Measurements from ENCODE around the gene ZNF485. TPM values are rescaled to one million over a fixed set of nuclear protein-coding genes. Genes with fewer than 3 reads are reported as not detected.

Gene ZNF485
- 1 to 10 TPM; 1.1 to 5.3 (median 3.2) TPM for total RNA-seq
- polyA plus RNA-seq = 1 to 10 TPM; 2.2 to 3.8 (median 2.6) TPM
- long read RNA-seq, donor 1 = 0 reads
- long read RNA-seq, donor 2, partial matches to known transcripts = 0 of 3 reads
- long read RNA-seq, donor 2, other reads (novel, unspliced or antisense) = 0 of 3 reads
- long read RNA-seq, donor 3, partial matches to known transcripts = 0 of 1 reads
- long read RNA-seq, donor 3, other reads (novel, unspliced or antisense) = 0 of 1 reads
- long read RNA-seq, donor 4, partial matches to known transcripts = 0 of 2 reads
- long read RNA-seq, donor 4, other reads (novel, unspliced or antisense) = 0 of 2 reads
- long read RNA-seq, donor 5, transcript ZNF485-201 (5 exons, 2,054 nt) = major isoform, 5 of 6 reads
- long read RNA-seq, donor 5, partial matches to known transcripts = 0 of 6 reads
- long read RNA-seq, donor 5, other reads (novel, unspliced or antisense) = 1 of 6 reads
- long read RNA-seq, donor 6, partial matches to known transcripts = 0 of 2 reads
- long read RNA-seq, donor 6, other reads (novel, unspliced or antisense) = 0 of 2 reads
- long read RNA-seq, donor 7 = 0 reads
- long read RNA-seq, donor 8 = 0 reads
- long read RNA-seq, donor 9 = 0 reads
- long read RNA-seq, donor 10 = 0 reads

DNA sequence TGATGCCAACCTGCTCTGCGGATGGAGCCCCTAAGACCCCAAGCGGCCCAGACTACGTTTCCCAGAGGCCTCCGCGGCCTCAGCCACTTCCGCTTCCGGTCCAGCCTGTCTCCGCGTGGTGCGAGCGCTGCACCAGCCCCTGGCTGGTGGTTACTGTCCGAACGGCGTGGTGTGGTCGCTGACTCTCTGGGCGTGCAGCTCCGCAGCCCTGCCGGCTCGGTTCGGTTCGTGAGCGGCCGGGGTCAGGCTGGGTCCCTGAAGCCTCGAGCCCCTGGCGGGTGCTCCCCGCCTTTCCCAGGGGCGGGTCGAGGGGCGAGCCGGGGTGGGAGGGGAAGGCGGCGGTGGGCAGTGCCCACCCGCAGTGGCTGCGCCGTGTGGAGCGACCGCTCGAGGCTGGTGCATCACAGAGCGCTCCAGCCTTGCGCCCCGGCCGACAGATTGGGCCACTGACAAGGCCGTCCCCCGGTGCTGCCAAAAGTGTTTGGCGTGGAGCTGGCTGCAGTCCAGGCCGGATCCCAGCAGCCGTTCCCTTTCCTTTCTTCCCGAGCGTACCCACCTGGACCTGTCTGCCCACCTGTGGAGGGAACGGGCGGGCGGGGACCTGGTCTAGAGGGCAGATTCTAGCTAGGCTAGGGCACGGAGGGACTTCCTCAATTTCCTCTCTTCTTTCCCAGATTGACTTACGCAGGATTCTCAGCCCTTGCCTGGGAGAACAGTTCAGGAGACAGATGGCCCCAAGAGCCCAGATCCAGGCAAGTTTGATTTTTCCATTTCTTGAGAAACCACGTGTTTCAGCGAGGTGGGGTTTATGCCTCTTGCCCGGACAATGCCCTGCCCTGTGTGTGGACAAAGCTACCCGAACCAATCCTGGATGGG lies at the start of gene ZNF485:
ZNF485 (plus strand) TSS at position 116 of the 876 bp plus-strand sequence; CDS start at position 729, 613 bp downstream.
- H3K9me3 ChIP-seq (replicated peaks in 1 of 3) = no peaks in the 10 kb centered on the region
- no peaks in the 10 kb centered on the region for H3K36me3 ChIP-seq (replicated peaks in 1 of 2)
- H3K4me3 ChIP-seq = peak within 1 kb of the TSS; percentile 13 to 96 (median 70)
- DNase-seq = peak; percentile 59 to 76 (median 67)
- intact Hi-C loops (cut with DNase I) = no loop called here
- TF ChIP-seq, protein P1, sequence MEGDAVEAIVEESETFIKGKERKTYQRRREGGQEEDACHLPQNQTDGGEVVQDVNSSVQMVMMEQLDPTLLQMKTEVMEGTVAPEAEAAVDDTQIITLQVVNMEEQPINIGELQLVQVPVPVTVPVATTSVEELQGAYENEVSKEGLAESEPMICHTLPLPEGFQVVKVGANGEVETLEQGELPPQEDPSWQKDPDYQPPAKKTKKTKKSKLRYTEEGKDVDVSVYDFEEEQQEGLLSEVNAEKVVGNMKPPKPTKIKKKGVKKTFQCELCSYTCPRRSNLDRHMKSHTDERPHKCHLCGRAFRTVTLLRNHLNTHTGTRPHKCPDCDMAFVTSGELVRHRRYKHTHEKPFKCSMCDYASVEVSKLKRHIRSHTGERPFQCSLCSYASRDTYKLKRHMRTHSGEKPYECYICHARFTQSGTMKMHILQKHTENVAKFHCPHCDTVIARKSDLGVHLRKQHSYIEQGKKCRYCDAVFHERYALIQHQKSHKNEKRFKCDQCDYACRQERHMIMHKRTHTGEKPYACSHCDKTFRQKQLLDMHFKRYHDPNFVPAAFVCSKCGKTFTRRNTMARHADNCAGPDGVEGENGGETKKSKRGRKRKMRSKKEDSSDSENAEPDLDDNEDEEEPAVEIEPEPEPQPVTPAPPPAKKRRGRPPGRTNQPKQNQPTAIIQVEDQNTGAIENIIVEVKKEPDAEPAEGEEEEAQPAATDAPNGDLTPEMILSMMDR (IDR thresholded peaks at IDR 0.05) = no peak
- peak in 1 of 2 donors; percentile 48 for TF ChIP-seq POLR2A (IDR thresholded peaks at IDR 0.05)
- 2 to 7% (median 3%) methylated on average over 25 to 58 of the region's 58 CpGs for WGBS, 4 donors
- no peaks in the 10 kb centered on the region for H3K27me3 ChIP-seq
- H3K27ac ChIP-seq = peak within 1 kb of the TSS in 3 of 5 donors; percentile 0 to 74 (median 71)
- peaks cover 0 to 7% of the 10 kb centered on the region in 2 donors for H3K4me1 ChIP-seq (replicated peaks in 1 of 2)

DNA sequence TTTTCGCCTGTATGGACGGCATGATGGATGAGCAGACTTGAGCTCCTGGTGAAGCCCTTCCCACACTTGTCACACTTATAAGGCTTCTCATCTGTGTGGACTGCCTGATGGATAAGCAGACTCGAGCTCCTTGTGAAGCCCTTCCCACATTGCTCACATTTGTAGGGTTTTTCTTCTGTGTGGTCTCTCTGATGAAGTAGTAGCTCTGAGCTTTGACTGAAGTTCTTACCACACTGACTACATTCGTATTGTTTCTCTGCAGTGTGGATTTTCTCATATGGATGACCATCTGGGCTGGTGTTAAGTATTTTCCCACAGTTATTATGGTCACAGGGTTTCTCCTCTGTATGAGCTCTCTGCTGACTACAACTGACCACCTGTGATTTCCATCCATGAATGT lies 49.0 kb upstream of the ZNF485 start:
- no peak overlapping the region for H3K27ac ChIP-seq
- no peaks in the 10 kb centered on the region for H3K4me1 ChIP-seq (replicated peaks in 1 of 2)
- H3K9me3 ChIP-seq (replicated peaks in 1 of 3) = no peaks in the 10 kb centered on the region
- H3K36me3 ChIP-seq (replicated peaks in 1 of 2) = no peaks in the 10 kb centered on the region
- DNase-seq = no peak
- H3K4me3 ChIP-seq = no peak overlapping the region
- no peaks in the 10 kb centered on the region for H3K27me3 ChIP-seq
- intact Hi-C loops (cut with DNase I) = no loop called here
- TF ChIP-seq POLR2A (IDR thresholded peaks at IDR 0.05) = no peak
- TF ChIP-seq, protein P1 (IDR thresholded peaks at IDR 0.05) = no peak
- 91 to 95% (median 94%) methylated on average over 4 of the region's 4 CpGs for WGBS, 4 donors

DNA sequence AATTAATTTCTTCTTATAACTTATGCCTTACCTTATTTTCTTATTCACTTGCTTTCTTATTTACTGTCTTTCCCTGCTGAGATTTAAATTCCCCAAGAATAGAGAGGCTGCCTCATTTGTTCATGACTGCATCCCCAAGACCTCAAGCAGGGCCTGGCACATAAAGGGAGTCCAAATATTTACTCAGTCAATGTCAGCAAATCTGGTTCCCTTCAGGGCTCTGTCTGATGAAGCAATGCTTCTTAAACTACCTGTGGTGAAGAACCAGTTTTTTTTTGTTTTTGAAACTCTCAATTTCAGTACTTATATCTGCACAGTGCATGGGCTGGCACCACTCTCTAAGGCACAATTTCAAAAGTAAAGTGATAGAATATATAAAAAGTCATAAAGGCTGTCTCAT lies 36.6 kb upstream of the ZNF485 start:
- H3K4me1 ChIP-seq (replicated peaks in 1 of 2) = peaks cover 0 to 2% of the 10 kb centered on the region in 2 donors
- no peaks in the 10 kb centered on the region for H3K9me3 ChIP-seq (replicated peaks in 1 of 3)
- H3K36me3 ChIP-seq (replicated peaks in 1 of 2) = no peaks in the 10 kb centered on the region
- no peak overlapping the region for H3K4me3 ChIP-seq
- H3K27me3 ChIP-seq = no peaks in the 10 kb centered on the region
- no peak overlapping the region for H3K27ac ChIP-seq
- TF ChIP-seq, protein P1 (IDR thresholded peaks at IDR 0.05) = no peak
- TF ChIP-seq POLR2A (IDR thresholded peaks at IDR 0.05) = no peak
- intact Hi-C loops (cut with DNase I) = no loop called here
- no peak for DNase-seq

DNA sequence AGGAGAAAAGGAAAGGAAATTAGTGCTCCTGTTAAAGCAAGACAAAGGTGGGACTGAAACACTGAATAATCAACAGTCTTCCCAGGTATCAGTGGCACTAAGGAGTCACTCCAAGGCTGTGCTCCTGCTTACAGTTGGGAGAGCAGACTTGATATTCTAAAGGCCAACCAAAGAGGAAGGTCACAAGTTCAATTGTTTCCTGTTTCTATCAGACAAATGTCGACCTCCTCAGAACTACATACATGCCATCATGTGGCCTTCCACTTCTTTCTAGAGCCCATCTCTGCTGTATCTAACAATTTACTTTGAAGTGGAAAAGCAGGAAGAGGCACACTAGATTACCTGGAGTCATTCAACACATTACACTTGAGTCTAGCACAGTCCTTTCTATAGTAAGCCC lies 35.3 kb upstream of the ZNF485 start:
- Histone ChIP-seq H3K36me3 (replicated peaks in 1 of 2) (no peaks in the 10 kb centered on the region), H3K27ac (no peak overlapping the region), H3K27me3 (no peaks in the 10 kb centered on the region), H3K4me3 (no peak overlapping the region), H3K9me3 (replicated peaks in 1 of 3) (no peaks in the 10 kb centered on the region), H3K4me1 (replicated peaks in 1 of 2) (peaks cover 0 to 6% of the 10 kb centered on the region in 2 donors)
- intact Hi-C loops (cut with DNase I) = no loop called here
- no peak for TF ChIP-seq POLR2A (IDR thresholded peaks at IDR 0.05)
- TF ChIP-seq, protein P1 (IDR thresholded peaks at IDR 0.05) = no peak
- 36 to 53% (median 47%) methylated on average over 1 of the region's 1 CpG for WGBS, 4 donors
- no peak for DNase-seq
